ENCODE data around the gene PAQR9. TPM values are rescaled to one million over a fixed set of nuclear protein-coding genes. Genes with fewer than 3 reads are reported as not detected.

PAQR9 gene
- total RNA-seq, 4 donors from 2014 or later = not detected

DNA sequence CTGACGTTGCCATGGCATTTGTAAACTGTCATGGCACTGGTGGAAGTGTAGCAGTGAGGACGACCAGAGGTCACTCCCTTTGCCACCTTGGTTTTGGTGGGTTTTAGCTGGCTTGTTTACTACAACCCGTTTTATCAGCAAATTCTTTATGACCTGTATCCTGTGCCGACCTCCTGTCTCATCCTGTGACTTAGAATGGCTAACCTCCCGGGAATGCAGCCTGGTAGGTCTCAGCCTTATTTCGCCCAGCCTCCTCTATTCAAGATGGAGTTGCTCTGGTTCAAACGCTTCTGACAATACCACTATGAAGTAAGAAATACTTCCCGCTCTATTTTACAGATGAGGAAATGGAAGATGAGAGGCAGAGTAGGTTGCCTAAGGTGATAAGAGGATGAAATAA lies 16.6 kb downstream of the PAQR9 start:
- no peak overlapping the region for H3K4me3 ChIP-seq (ENCODE audit: low read depth, poor library complexity, severe bottlenecking)
- WGBS, 2 donors = 65 to 71% methylated on average over 8 of the region's 8 CpGs
- intact Hi-C loops (cut with DNase I; ENCODE audit: low total_unique reads) = no loop called here
- DNase-seq (ENCODE audit: low spot score in 2 of 2) = no peak
- TF ChIP-seq POLR2A (IDR thresholded peaks at IDR 0.05) = no peak
- TF ChIP-seq CTCF (IDR thresholded peaks at IDR 0.05) = no peak

GRCh38 chr3:142945023-142945422 lies 18.5 kb downstream of the PAQR9 start:
- WGBS, 2 donors = 88 to 94% methylated on average over 3 to 4 of the region's 4 CpGs
- intact Hi-C loops (cut with DNase I; ENCODE audit: low total_unique reads) = no loop called here
- no peak overlapping the region for H3K4me3 ChIP-seq (ENCODE audit: low read depth, poor library complexity, severe bottlenecking)
- no peak for DNase-seq (ENCODE audit: low spot score in 2 of 2)
- TF ChIP-seq CTCF (IDR thresholded peaks at IDR 0.05) (no peak), POLR2A (IDR thresholded peaks at IDR 0.05) (no peak)

DNA sequence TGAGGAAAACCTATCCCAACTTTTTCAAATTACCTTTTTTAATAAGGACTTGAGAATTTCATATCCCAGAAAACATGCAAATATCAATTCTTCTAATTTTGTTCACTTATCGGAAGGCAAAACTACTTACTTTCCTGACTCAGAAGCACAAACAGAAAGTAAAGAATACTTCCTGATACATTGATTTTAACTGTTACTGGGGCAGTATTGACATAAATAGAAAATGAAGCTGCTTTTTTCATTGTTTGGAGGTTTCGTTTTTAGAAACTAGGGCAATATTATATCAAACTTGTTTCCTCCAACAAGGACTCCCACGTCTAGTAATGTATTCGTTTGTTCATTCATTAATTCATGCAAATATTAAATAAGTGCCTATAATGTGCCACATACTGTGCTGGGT lies 19.1 kb downstream of the PAQR9 start:
- no peak for DNase-seq (ENCODE audit: low spot score in 2 of 2)
- intact Hi-C loops (cut with DNase I; ENCODE audit: low total_unique reads) = no loop called here
- TF ChIP-seq POLR2A (IDR thresholded peaks at IDR 0.05) (no peak), CTCF (IDR thresholded peaks at IDR 0.05) (no peak)
- 58 to 70% methylated on average over 4 of the region's 4 CpGs for WGBS, 2 donors
- H3K4me3 ChIP-seq (ENCODE audit: low read depth, poor library complexity, severe bottlenecking) = no peak overlapping the region

DNA sequence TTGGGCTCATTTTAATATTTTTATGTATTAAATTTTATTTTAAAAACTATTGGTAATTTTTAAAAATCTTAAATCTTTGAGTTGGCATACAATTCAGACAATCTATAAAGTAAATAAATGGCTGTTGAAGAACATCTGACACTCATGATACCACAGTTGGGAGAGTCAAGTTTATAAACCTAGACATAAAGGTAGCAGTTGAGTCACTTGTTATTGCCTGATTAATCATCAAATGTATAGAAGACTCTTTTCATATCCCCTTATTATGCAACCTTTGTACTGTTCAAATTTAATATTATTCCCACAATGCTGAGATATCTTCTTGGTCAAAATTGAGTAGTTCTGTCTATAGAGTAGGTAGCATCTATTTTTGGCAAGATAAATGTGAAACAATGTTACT lies 19.6 kb downstream of the PAQR9 start:
- intact Hi-C loops (cut with DNase I; ENCODE audit: low total_unique reads) = no loop called here
- no peak for DNase-seq (ENCODE audit: low spot score in 2 of 2)
- TF ChIP-seq POLR2A (IDR thresholded peaks at IDR 0.05) = no peak
- no peak for TF ChIP-seq CTCF (IDR thresholded peaks at IDR 0.05)

GRCh38 chr3:142943349-142943748 lies 20.1 kb downstream of the PAQR9 start:
- DNase-seq (ENCODE audit: low spot score in 2 of 2) = no peak
- TF ChIP-seq POLR2A (IDR thresholded peaks at IDR 0.05) = no peak
- no peak for TF ChIP-seq CTCF (IDR thresholded peaks at IDR 0.05)
- 89 to 92% methylated on average over 1 of the region's 1 CpG for WGBS, 2 donors
- intact Hi-C loops (cut with DNase I; ENCODE audit: low total_unique reads) = no loop called here
- H3K4me3 ChIP-seq (ENCODE audit: low read depth, poor library complexity, severe bottlenecking) = no peak overlapping the region

More for the DNA sequence above, 19.6 kb downstream of the PAQR9 start:
- H3K4me3 ChIP-seq (ENCODE audit: low read depth, poor library complexity, severe bottlenecking) = no peak overlapping the region

GRCh38 chr3:142941373-142942123 lies 21.9 kb downstream of the PAQR9 start:
- WGBS, 2 donors = 82 to 89% methylated on average over 8 of the region's 8 CpGs
- TF ChIP-seq POLR2A (IDR thresholded peaks at IDR 0.05) (no peak), CTCF (IDR thresholded peaks at IDR 0.05) (no peak)
- no peak for DNase-seq (ENCODE audit: low spot score in 2 of 2)
- intact Hi-C loops (cut with DNase I; ENCODE audit: low total_unique reads) = no loop called here
- H3K4me3 ChIP-seq (ENCODE audit: low read depth, poor library complexity, severe bottlenecking) = no peak overlapping the region

Measured in lower leg skin (tissue), 4 donors.